Heart left ventricle (tissue), 16 donors: Measurements from ENCODE around the gene THAP6. TPM values are rescaled to one million over a fixed set of nuclear protein-coding genes. Genes with fewer than 3 reads are reported as not detected.
A peak's percentile ranks its signal among the peaks of the same experiment; 100 is the strongest.

Source experiments
- ATAC-seq, 4 donors: fragments of 200-7000 bp; cut with Tn5 transposase; one replicate each; pipeline ENCODE4 v1.9.1; 2020 to 2022; ENCODE audit warnings: moderate library complexity in 4 of 4, mild to moderate bottlenecking in 3 of 4, moderate number of reproducible peaks in 1 of 4
- DNase-seq, 5 donors: peaks; one replicate each; pipeline ENCODE4 v3.0.0-alpha.2; 2020
- H3K27ac ChIP-seq, 12 donors: fragments of 200-600 bp; sonication (generic) in 4 of 12; one replicate each; pipeline versions ENCODE4 v1.5.0 to v1.8.0; 2016 to 2022; ENCODE audit warnings: mild to moderate bottlenecking in 2 of 12
- H3K27me3 ChIP-seq, 9 donors: fragments of 200-600 bp; sonication (generic) in 2 of 9; one replicate each; pipeline versions ENCODE4 v1.5.1 to v1.8.0; 2016 to 2022; ENCODE audit warnings: mild to moderate bottlenecking in 3 of 9
- H3K36me3 ChIP-seq, 9 donors: fragments of 200-600 bp; sonication (generic) in 2 of 9; one replicate each; pipeline versions ENCODE4 v1.5.0 to v1.8.0; 2018 to 2022; ENCODE audit warnings: mild to moderate bottlenecking in 2 of 9
- H3K4me1 ChIP-seq, 12 donors: fragments of 200-600 bp; sonication (generic) in 4 of 12; one replicate each; pipeline versions ENCODE4 v1.5.0 to v1.8.0; 2016 to 2022; ENCODE audit warnings: mild to moderate bottlenecking in 3 of 12
- H3K4me3 ChIP-seq, 12 donors: fragments of 200-600 bp; sonication (generic) in 4 of 12; one replicate each; pipeline versions ENCODE4 v1.5.0 to v1.8.0; 2017 to 2022; ENCODE audit warnings: mild to moderate bottlenecking in 9 of 12, moderate library complexity in 4 of 12
- H3K9me3 ChIP-seq, 12 donors: fragments of 200-600 bp; sonication (generic) in 4 of 12; one replicate each; pipeline versions ENCODE4 v1.5.0 to v1.8.0; 2016 to 2022; ENCODE audit warnings: mild to moderate bottlenecking in 1 of 12
- CTCF ChIP-seq, 12 donors: fragments of 200-600 bp; sonication (generic) in 4 of 12; IDR thresholded peaks; one replicate each; pipeline versions ENCODE4 v1.5.0 to v1.8.0; 2018 to 2022; ENCODE audit warnings: antibody characterized with exemption in 12 of 12, mild to moderate bottlenecking in 5 of 12
- POLR2A ChIP-seq, 2 donors: fragments of 450-650 bp; IDR thresholded peaks; one replicate each; pipeline ENCODE4 v1.6.1; 2017; ENCODE audit warnings: antibody characterized with exemption in 2 of 2, mild to moderate bottlenecking in 2 of 2, moderate library complexity in 2 of 2
- WGBS, 4 donors: extraction: QIAGEN DNeasy Blood & Tissue Kit in 2 of 4; methylation state at CpG; one replicate each; pipeline versions ENCODE4 v1.1.5 to v1.1.7; 2013 to 2018; 5-methylcytosine and 5-hydroxymethylcytosine counted together
- intact Hi-C, 10 donors: fragments of 100-400 bp; cut with DNase I; formaldehyde crosslinking; loops; one replicate each; pipeline versions ENCODE4 v1.11.1 to v1.14.2; 2022
- polyA plus RNA-seq, 2 donors: library from polyadenylated mRNA; stranded (reverse); fragments of 200-250 nt; gene quantifications; one replicate each; pipeline ENCODE4 v1.2.3, GENCODE V29; 2013
- total RNA-seq, 9 donors: library from RNA; depleted of rRNA in 2 of 9; stranded (reverse); fragments of >200 nt in 2 of 9; fragmentation: NEBNext Ultra II Directional in 3 of 9; extraction: Animal tissue kit (Norgen Biotek cat#: 25700) in 3 of 9; gene quantifications; one replicate each; pipeline versions ENCODE4 v1.1.0 to v1.2.4, GENCODE V29; 2016 to 2023
- donor health status: ischemic (EF 13 %, LVEDD 7.1; RV severe dilation, severe dysfunction).
- donor health status: healthy with polysubstance abuse.
- donor health status: DM: no; HTN: yes; CAD: no.
- donor health status: DM: no; HTN: no; CAD: no.
- donor health status: ischemic (EF 25% LVEDD 6.9; RV normal size, moderate dysfunction).
- donor health status: ischemic (EF 25% LVEDD 5.7; RV mildly dilated, moderate dysfunction).
- donor health status: healthy.
- donor health status: DM: yes; HTN: yes; CAD: no.
- donor health status: ischemic (EF 35%, LVEDD 5.7; RV mildly dilated, moderate dysfunction).
- donor health status: nonischemic (EF 11% LVEDD 7.7; RV severe dilation, severe dysfunction).
- donor health status: DM: yes; HTN: yes; CAD: no.
- donor health status: PGD.
- donor health status: ischemic (EF 29% LVEDD 5.4; RV normal size, mild dysfunction).
- donor health status: nonischemic (EF 23%, LVEDD 6.1; RV moderate dilation, normal function).

Gene THAP6
- total and polyA plus RNA-seq, 11 donors, result 6.5 to 22.6 (median 15.3) TPM

GRCh38 chr4:75544870-75545269 is 30.6 kb downstream of the THAP6 start:
- Histone ChIP-seq H3K9me3 (no peaks in the 10 kb centered on the region), H3K4me3 (no peak overlapping the region), H3K36me3 (peaks cover 0 to 40% (median 13%) of the 10 kb centered on the region in 9 donors), H3K4me1 (no peaks in the 10 kb centered on the region), H3K27ac (no peak overlapping the region), H3K27me3 (no peaks in the 10 kb centered on the region)
- ATAC-seq, result no peak
- no peak for DNase-seq
- 90 to 97% (median 94%) methylated on average over 3 of the region's 3 CpGs for WGBS, 4 donors
- TF ChIP-seq POLR2A (IDR thresholded peaks at IDR 0.05) (no peak), CTCF (IDR thresholded peaks at IDR 0.05) (no peak)
- intact Hi-C loops, result no loop called here

- Histone ChIP-seq H3K4me1 (no peaks in the 10 kb centered on the region), H3K27me3 (no peaks in the 10 kb centered on the region), H3K9me3 (no peaks in the 10 kb centered on the region), H3K36me3 (peaks cover 0 to 33% (median 13%) of the 10 kb centered on the region in 9 donors), H3K4me3 (no peak overlapping the region), H3K27ac (no peak overlapping the region)
- WGBS, 4 donors, result 84 to 94% (median 92%) methylated on average over 5 of the region's 5 CpGs
- no peak for ATAC-seq
- intact Hi-C loops, result no loop called here
- no peak for DNase-seq
- TF ChIP-seq POLR2A (IDR thresholded peaks at IDR 0.05) (no peak), CTCF (IDR thresholded peaks at IDR 0.05) (no peak)
These were observed 31.3 kb downstream of the THAP6 start for GRCh38 chr4:75545526-75545925.

GRCh38 chr4:75547647-75548387 is 33.5 kb downstream of the THAP6 start:
- TF ChIP-seq POLR2A (IDR thresholded peaks at IDR 0.05) (no peak), CTCF (IDR thresholded peaks at IDR 0.05) (no peak)
- peak; percentile 18 to 70 (median 31) for DNase-seq
- Histone ChIP-seq H3K27ac (no peak overlapping the region), H3K27me3 (no peaks in the 10 kb centered on the region), H3K9me3 (no peaks in the 10 kb centered on the region), H3K4me3 (no peak overlapping the region), H3K4me1 (no peaks in the 10 kb centered on the region), H3K36me3 (peaks cover 0 to 23% (median 13%) of the 10 kb centered on the region in 9 donors)
- intact Hi-C loops, result no loop called here
- WGBS, 4 donors, result 63 to 70% (median 66%) methylated on average over 15 of the region's 15 CpGs
- ATAC-seq, result peak in 2 of 4 donors; percentile 24 to 43

- H3K9me3 ChIP-seq, result no peaks in the 10 kb centered on the region
- TF ChIP-seq POLR2A (IDR thresholded peaks at IDR 0.05) (no peak), CTCF (IDR thresholded peaks at IDR 0.05) (no peak)
- DNase-seq (no peak), ATAC-seq (no peak)
- no peaks in the 10 kb centered on the region for H3K4me1 ChIP-seq
- H3K36me3 ChIP-seq, result peaks cover 0 to 15% (median 8%) of the 10 kb centered on the region in 9 donors
- H3K27ac ChIP-seq, result no peak overlapping the region
- no peaks in the 10 kb centered on the region for H3K27me3 ChIP-seq
- intact Hi-C loops, result no loop called here
- WGBS, 4 donors, result 88 to 91% (median 91%) methylated on average over 2 of the region's 2 CpGs
- H3K4me3 ChIP-seq, result no peak overlapping the region
These were observed 34.7 kb downstream of the THAP6 start for GRCh38 chr4:75549019-75549418.
